ENCODE measurements around the gene LSM6. TPM values are rescaled to one million over a fixed set of nuclear protein-coding genes. Genes with fewer than 3 reads are reported as not detected.

Gene LSM6
- total and polyA plus RNA-seq, 2 experiments from 2014 or later = 32.3 to 40.8 TPM

- Histone ChIP-seq H3K27me3 (replicated peaks; ENCODE audit: insufficient read depth) (no peaks in the 10 kb centered on the region), H3K4me1 (ENCODE audit: insufficient read depth) (peaks cover 9% of the 10 kb centered on the region; the same call in 1 of the 2 replicates), H3F3A (ENCODE audit: insufficient read depth) (no peaks in the 10 kb centered on the region), H3K9ac (no peak overlapping the region), H3K4me3 (no peak overlapping the region), H3K27ac (no peak overlapping the region), H3K79me2 (ENCODE audit: insufficient read depth) (peaks cover 85% of the 10 kb centered on the region), H4K20me1 (ENCODE audit: insufficient read depth) (no peaks in the 10 kb centered on the region), H3K9me3 (ENCODE audit: low read depth) (no peaks in the 10 kb centered on the region), H2AFZ (no peak overlapping the region), H3K9me2 (ENCODE audit: insufficient read depth) (no peaks in the 10 kb centered on the region), H3K36me3 (ENCODE audit: low read depth) (peaks cover 4% of the 10 kb centered on the region; the same call in 1 of the 2 replicates), H3K4me2 (ENCODE audit: unreplicated experiment) (no peak overlapping the region)
- DNase-seq = no peak
- WGBS, 2 experiments (ENCODE audit: low coverage in 1 of 2, low lambda C conversion rate in 2 of 2, missing lambda C conversion rate in 2 of 2) = 70% methylated on average over 7 of the region's 7 CpGs
- in situ Hi-C loops (cut with MboI) = no loop called here
- TF ChIP-seq EZH2 (IDR thresholded peaks at IDR 0.05; ENCODE audit: insufficient read depth, poor library complexity, severe bottlenecking) = no peak
- no peak for TF ChIP-seq EZH2phosphoT487 (IDR thresholded peaks at IDR 0.05; ENCODE audit: insufficient read depth, low read depth)
Measured at GRCh38 chr4:146179784-146180370, 4.4 kb downstream of the LSM6 start.

GRCh38 chr4:146182443-146182842 is 6.9 kb downstream of the LSM6 start:
- H3K9ac ChIP-seq = no peak overlapping the region
- no peaks in the 10 kb centered on the region for H4K20me1 ChIP-seq (ENCODE audit: insufficient read depth)
- H3K4me3 ChIP-seq = no peak overlapping the region
- no peak overlapping the region for H3K4me2 ChIP-seq (ENCODE audit: unreplicated experiment)
- H3K79me2 ChIP-seq (ENCODE audit: insufficient read depth) = peaks cover 81% of the 10 kb centered on the region
- TF ChIP-seq EZH2phosphoT487 (IDR thresholded peaks at IDR 0.05; ENCODE audit: insufficient read depth, low read depth) (no peak), EZH2 (IDR thresholded peaks at IDR 0.05; ENCODE audit: insufficient read depth, poor library complexity, severe bottlenecking) (no peak)
- no peaks in the 10 kb centered on the region for H3K9me2 ChIP-seq (ENCODE audit: insufficient read depth)
- in situ Hi-C loops (cut with MboI) = no loop called here
- 92 to 99% methylated on average over 3 of the region's 3 CpGs for WGBS, 2 experiments (ENCODE audit: low coverage in 1 of 2, low lambda C conversion rate in 2 of 2, missing lambda C conversion rate in 2 of 2)
- no peak overlapping the region for H2AFZ ChIP-seq
- no peaks in the 10 kb centered on the region for H3K9me3 ChIP-seq (ENCODE audit: low read depth)
- no peak for DNase-seq
- H3K36me3 ChIP-seq (ENCODE audit: low read depth) = peaks cover 14% of the 10 kb centered on the region
- H3K4me1 ChIP-seq (ENCODE audit: insufficient read depth) = no peaks in the 10 kb centered on the region
- H3F3A ChIP-seq (ENCODE audit: insufficient read depth) = no peaks in the 10 kb centered on the region
- H3K27ac ChIP-seq = no peak overlapping the region
- no peaks in the 10 kb centered on the region for H3K27me3 ChIP-seq (replicated peaks; ENCODE audit: insufficient read depth)

- DNase-seq = no peak
- H3K27ac ChIP-seq = no peak overlapping the region
- H3K4me2 ChIP-seq (ENCODE audit: unreplicated experiment) = no peak overlapping the region
- H3K9ac ChIP-seq = no peak overlapping the region
- WGBS, 2 experiments (ENCODE audit: low coverage in 1 of 2, low lambda C conversion rate in 2 of 2, missing lambda C conversion rate in 2 of 2) = 92 to 100% methylated on average over 2 of the region's 2 CpGs
- H3K4me3 ChIP-seq = no peak overlapping the region
- no peak overlapping the region for H2AFZ ChIP-seq
- no peaks in the 10 kb centered on the region for H3K4me1 ChIP-seq (ENCODE audit: insufficient read depth)
- H3K36me3 ChIP-seq (ENCODE audit: low read depth) = peaks cover 17% of the 10 kb centered on the region
- no peaks in the 10 kb centered on the region for H3F3A ChIP-seq (ENCODE audit: insufficient read depth)
- no peaks in the 10 kb centered on the region for H3K9me2 ChIP-seq (ENCODE audit: insufficient read depth)
- peaks cover 73% of the 10 kb centered on the region for H3K79me2 ChIP-seq (ENCODE audit: insufficient read depth)
- in situ Hi-C loops (cut with MboI) = no loop called here
- no peaks in the 10 kb centered on the region for H3K9me3 ChIP-seq (ENCODE audit: low read depth)
- no peaks in the 10 kb centered on the region for H4K20me1 ChIP-seq (ENCODE audit: insufficient read depth)
- H3K27me3 ChIP-seq (replicated peaks; ENCODE audit: insufficient read depth) = no peaks in the 10 kb centered on the region
- TF ChIP-seq EZH2phosphoT487 (IDR thresholded peaks at IDR 0.05; ENCODE audit: insufficient read depth, low read depth) (no peak), EZH2 (IDR thresholded peaks at IDR 0.05; ENCODE audit: insufficient read depth, poor library complexity, severe bottlenecking) (no peak)
Measured at GRCh38 chr4:146183209-146183608, 7.7 kb downstream of the LSM6 start.

GRCh38 chr4:146186041-146186440 is 10.5 kb downstream of the LSM6 start:
- peaks cover 31% of the 10 kb centered on the region for H3K36me3 ChIP-seq (ENCODE audit: low read depth)
- no peak overlapping the region for H3K4me2 ChIP-seq (ENCODE audit: unreplicated experiment)
- no peak for DNase-seq

More at GRCh38 chr4:146186041-146186440, 10.5 kb downstream of the LSM6 start:
- H3K9me2 ChIP-seq (ENCODE audit: insufficient read depth) = no peaks in the 10 kb centered on the region
- TF ChIP-seq EZH2 (IDR thresholded peaks at IDR 0.05; ENCODE audit: insufficient read depth, poor library complexity, severe bottlenecking) = no peak
- TF ChIP-seq EZH2phosphoT487 (IDR thresholded peaks at IDR 0.05; ENCODE audit: insufficient read depth, low read depth) = no peak
- in situ Hi-C loops (cut with MboI) = no loop called here
- no peaks in the 10 kb centered on the region for H3F3A ChIP-seq (ENCODE audit: insufficient read depth)
- no peak overlapping the region for H2AFZ ChIP-seq
- H3K27me3 ChIP-seq (replicated peaks; ENCODE audit: insufficient read depth) = no peaks in the 10 kb centered on the region
- no peaks in the 10 kb centered on the region for H3K4me1 ChIP-seq (ENCODE audit: insufficient read depth)
- H3K4me3 ChIP-seq = no peak overlapping the region
- no peaks in the 10 kb centered on the region for H3K9me3 ChIP-seq (ENCODE audit: low read depth)
- H3K9ac ChIP-seq = no peak overlapping the region
- peaks cover 45% of the 10 kb centered on the region for H3K79me2 ChIP-seq (ENCODE audit: insufficient read depth)
- 69 to 72% methylated on average over 4 of the region's 4 CpGs for WGBS, 2 experiments (ENCODE audit: low coverage in 1 of 2, low lambda C conversion rate in 2 of 2, missing lambda C conversion rate in 2 of 2)
- no peak overlapping the region for H3K27ac ChIP-seq
- no peaks in the 10 kb centered on the region for H4K20me1 ChIP-seq (ENCODE audit: insufficient read depth)
